AG09319 (cell line): ENCODE data around the gene LHB.

Experiments used
- DNase-seq: peaks from one replicate; pipeline ENCODE4 v3.0.0-alpha.2; 2010; ENCODE audit warnings: low read depth; ENCODE audit errors: extremely low read depth
- TF ChIP-seq, protein P1 (sequence below): IDR thresholded peaks from 2 replicates; pipeline ENCODE4 v1.5.1; 2011; ENCODE audit warnings: low read depth, mild to moderate bottlenecking, inconsistent platforms, low read length, moderate library complexity

Gene LHB

DNA sequence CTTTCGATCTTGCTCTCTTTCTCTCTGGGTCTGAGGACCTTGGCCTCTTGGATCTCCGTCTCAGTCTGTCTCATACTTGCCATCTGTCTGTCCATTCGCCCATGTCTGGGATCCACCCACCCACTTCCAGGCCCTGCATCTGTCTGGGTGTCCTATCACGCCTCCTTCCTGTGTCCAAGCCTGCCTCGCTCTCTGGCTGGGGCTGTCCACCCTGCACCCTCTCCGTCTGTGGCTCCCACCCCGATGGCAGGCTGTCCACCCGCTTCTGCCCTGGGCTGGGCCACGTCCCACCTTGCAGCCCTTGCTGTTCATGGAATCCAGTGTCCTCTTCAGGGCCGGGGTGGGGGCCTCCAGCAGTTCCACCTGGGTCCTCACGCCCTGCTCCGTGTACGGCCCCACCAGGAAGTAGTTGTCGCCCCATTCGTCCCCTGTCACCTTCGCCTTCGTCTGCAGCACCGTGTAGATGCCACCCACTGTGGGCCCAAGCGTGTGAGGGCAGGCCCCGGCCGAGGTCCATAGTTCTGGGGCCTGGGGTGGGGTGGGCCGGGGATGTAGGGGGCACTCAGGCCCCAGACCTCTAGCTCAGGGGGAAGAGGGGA, 25.8 kb downstream of the LHB start:
- TF ChIP-seq, protein P1, sequence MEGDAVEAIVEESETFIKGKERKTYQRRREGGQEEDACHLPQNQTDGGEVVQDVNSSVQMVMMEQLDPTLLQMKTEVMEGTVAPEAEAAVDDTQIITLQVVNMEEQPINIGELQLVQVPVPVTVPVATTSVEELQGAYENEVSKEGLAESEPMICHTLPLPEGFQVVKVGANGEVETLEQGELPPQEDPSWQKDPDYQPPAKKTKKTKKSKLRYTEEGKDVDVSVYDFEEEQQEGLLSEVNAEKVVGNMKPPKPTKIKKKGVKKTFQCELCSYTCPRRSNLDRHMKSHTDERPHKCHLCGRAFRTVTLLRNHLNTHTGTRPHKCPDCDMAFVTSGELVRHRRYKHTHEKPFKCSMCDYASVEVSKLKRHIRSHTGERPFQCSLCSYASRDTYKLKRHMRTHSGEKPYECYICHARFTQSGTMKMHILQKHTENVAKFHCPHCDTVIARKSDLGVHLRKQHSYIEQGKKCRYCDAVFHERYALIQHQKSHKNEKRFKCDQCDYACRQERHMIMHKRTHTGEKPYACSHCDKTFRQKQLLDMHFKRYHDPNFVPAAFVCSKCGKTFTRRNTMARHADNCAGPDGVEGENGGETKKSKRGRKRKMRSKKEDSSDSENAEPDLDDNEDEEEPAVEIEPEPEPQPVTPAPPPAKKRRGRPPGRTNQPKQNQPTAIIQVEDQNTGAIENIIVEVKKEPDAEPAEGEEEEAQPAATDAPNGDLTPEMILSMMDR = no peak
- no peak for DNase-seq

DNA sequence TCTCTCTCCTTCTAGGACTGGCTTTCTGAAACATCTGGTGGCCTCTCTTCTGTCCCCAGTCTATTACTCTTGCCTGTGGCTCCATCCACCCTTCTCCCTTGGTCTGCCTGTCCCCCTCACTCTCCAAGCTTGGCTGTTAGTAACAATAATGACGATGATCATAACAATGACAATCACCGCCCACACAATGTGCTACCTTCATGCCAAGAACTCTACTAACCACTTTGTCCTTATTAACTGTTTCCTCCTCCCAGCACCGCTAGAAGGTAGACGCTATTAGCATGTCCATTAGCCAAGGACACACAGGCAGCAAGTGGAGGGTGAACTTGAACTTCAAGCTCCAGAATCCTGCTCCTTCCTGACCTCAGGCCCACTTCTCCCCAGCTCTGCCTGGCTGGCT, 26.5 kb downstream of the LHB start:
- DNase-seq = no peak
- TF ChIP-seq, protein P1 = no peak

DNA sequence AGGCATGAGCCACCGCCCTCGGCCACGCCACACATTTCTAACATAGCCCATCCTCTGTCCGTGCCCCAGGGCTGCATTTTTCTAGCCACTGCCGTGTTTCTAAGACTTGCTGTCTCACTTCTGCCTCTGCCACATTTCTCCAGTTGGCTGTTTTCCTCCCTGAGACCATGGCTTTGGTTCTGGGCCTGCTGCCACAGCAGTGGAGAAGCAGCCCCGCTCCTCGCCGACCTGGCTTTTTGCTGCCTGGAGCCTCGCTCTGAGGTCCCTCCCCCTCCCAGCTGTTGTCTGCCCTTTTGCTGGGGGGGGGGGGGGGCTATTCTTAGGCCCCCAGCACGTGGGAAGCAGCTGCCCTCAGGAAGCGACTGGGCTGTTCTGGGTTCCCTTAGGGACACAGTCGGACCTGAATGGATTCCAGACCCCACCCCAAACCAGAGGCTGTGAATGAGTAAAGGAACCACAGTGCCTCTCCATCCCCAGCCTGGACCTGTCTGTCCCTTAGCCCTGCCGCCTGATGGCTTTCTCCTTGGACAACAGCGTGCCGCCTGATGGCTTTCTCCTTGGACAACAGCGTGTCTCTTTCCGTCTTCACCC, 27.1 kb downstream of the LHB start:
- DNase-seq = no peak
- TF ChIP-seq, protein P1 = no peak

DNA sequence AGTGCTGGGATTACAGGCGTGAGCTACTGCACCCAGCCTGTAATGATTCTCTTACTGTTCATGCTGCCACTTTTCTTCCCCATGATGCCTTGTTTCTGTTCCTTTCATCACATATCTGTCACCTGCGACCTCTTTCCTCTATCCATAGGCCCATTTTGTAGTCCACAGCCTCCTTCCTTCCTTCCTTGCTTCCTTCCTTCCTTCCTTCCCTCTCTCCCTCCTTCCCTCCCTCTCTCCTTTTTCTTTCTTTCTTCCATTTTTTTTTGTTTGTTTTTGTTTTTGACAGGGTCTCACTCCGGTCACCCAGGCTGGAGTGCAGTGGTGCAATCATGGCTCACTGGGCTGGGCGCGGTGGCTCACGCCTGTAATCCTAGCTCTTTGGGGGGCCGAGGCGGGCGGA, 28.0 kb downstream of the LHB start:
- DNase-seq = no peak
- TF ChIP-seq, protein P1 = no peak

DNA sequence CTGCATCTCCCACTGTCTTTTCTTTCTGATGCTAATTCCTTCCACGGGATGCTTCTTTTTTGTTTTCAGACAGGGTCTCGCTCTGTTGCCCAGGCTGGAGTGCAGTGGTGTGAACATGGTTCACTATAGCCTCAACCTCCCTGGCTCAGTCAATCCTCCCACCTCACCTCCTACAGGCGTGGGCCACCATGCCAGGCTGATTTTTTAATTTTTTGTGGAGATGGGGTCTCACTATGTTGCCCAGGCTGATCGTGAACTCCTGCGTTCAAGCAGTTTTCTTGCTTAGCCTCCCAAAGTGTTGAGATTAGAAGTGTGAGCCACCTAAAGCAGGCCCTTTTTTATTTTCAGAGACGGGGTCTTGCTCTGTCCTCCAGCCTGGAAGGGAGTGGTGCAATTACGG, 28.6 kb downstream of the LHB start:
- TF ChIP-seq, protein P1 = no peak
- no peak for DNase-seq

DNA sequence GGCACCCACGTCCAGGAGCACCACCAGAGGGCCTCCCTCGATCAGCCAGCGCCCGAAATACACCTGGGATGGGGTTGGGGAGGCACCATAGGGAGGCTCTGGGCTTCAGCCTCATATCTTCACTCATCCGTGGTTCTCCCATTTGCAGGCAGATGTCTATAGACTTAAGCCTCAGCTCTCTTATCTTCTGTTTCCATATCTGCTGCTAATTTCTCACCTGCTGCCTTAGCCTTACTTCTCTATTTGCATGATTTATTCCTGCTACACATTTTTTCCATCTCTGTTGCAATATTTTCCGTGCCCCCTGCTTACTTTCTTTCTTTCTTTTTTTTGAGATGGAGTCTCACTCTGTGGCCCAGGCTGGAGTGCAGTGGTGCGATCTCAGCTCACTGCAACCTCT, 29.6 kb downstream of the LHB start:
- TF ChIP-seq, protein P1 = no peak
- DNase-seq = no peak

DNA sequence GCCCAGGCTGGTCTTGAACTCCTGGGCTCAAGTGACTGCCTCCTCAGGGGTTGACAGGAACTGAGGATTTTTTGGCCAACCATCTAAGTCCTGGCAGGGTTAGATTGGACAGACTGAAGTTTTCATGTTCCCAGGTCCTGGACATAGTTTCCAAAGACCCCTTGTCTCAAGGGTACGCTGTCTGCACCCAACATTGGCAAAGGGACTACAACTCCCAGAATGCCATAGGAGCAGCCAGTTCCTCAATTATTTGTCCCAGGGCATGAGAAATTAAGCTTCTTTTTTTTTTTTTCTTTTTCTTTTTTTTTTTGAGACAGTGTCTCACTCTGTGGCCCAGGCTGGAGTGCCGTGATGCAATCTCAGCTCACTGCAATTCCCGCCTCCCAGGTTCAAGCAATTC, 30.7 kb downstream of the LHB start:
- TF ChIP-seq, protein P1 = no peak
- no peak for DNase-seq
